Panc1 (cell line): ENCODE data around the gene CAPN7. TPM values are rescaled to one million over a fixed set of nuclear protein-coding genes. Genes with fewer than 3 reads are reported as not detected.

ENCODE experiments used
- ATAC-seq: fragments of 200-7000 bp; cut with Tn5 transposase; 2 replicates; pipeline ENCODE4 v1.9.1; 2020; ENCODE audit warnings: mild to moderate bottlenecking, moderate library complexity
- BruUV-seq: library from RNA; stranded (reverse); fragments of 400-500 nt; replicated peaks from 2 replicates; lab custom pipeline; 2021; lab: Mats Ljungman, UMichigan
- CTCF ChIA-PET: fragments of 300-600 bp; sonication (Branson Sonifier 250); formaldehyde crosslinking; loops from one replicate; lab custom pipeline; 2022; ENCODE audit warnings: antibody characterized with exemption; lab: Charles Lee
- POLR2A ChIA-PET: fragments of 300-600 bp; sonication (Branson Sonifier 250); formaldehyde crosslinking; loops from one replicate; lab custom pipeline; 2022; ENCODE audit warnings: antibody characterized with exemption; lab: Charles Lee
- DNase-seq: peaks from one replicate; pipeline ENCODE4 v3.0.0-alpha.2; 2010; ENCODE audit warnings: low read depth, low spot score
- H3K27ac ChIP-seq: 2 replicates; pipeline ENCODE4 v1.5.1; 2011; ENCODE audit warnings: mild to moderate bottlenecking, low read length, inconsistent platforms
- H3K27me3 ChIP-seq: fragments of 200-500 bp; sonication (Bioruptor generic); 2 replicates; pipeline ENCODE4 v1.6.0; 2014; ENCODE audit warnings: low read length, inconsistent platforms; ENCODE audit not compliant: control insufficient read depth, insufficient read depth
- H3K36me3 ChIP-seq: fragments of 200-500 bp; sonication (Bioruptor generic); 2 replicates; pipeline ENCODE4 v1.5.1; 2014; ENCODE audit warnings: inconsistent platforms, mild to moderate bottlenecking, low read length, moderate library complexity; ENCODE audit not compliant: control insufficient read depth, insufficient read depth
- H3K4me1 ChIP-seq: 2 replicates; pipeline ENCODE4 v1.5.1; 2011; ENCODE audit warnings: inconsistent platforms, mild to moderate bottlenecking, low read length, moderate library complexity; ENCODE audit not compliant: control insufficient read depth, insufficient read depth
- H3K4me3 ChIP-seq, 2 experiments: 2 replicates each; pipeline ENCODE4 v1.5.1; 2011 to 2012; ENCODE audit warnings: low read depth in 2 of 2, low read length in 2 of 2, mild to moderate bottlenecking in 2 of 2, inconsistent platforms in 1 of 2, moderate library complexity in 1 of 2
- H3K9me3 ChIP-seq: fragments of 200-500 bp; sonication (Bioruptor generic); 2 replicates; pipeline ENCODE4 v1.5.1; 2014; ENCODE audit warnings: low read depth, mild to moderate bottlenecking, inconsistent platforms, low read length, moderate library complexity; ENCODE audit not compliant: control insufficient read depth, insufficient read depth
- POLR2AphosphoS5 ChIP-seq: IDR thresholded peaks from 2 replicates; pipeline ENCODE4 v1.6.1; 2012; ENCODE audit warnings: mild to moderate bottlenecking, low read depth, low read length, moderate library complexity
- SIN3A ChIP-seq: IDR thresholded peaks from 2 replicates; pipeline ENCODE4 v1.6.1; 2012; ENCODE audit warnings: low read depth, mild to moderate bottlenecking, low read length, moderate library complexity, borderline replicate concordance; ENCODE audit not compliant: insufficient read depth
- TCF7L2 ChIP-seq: IDR thresholded peaks from 2 replicates; pipeline ENCODE4 v1.6.1; 2011; ENCODE audit warnings: mild to moderate bottlenecking, low read depth, low read length, inconsistent platforms
- in situ Hi-C: cut with HindIII; loops from 2 replicates; pipeline ENCODE4 v1.10.0; 2016; ENCODE audit warnings: low sequenced_read_pairs, low pct_unique_long_range_greater_than_20kb
- intact Hi-C: fragments of 100-400 bp; cut with micrococcal nuclease; formaldehyde crosslinking; loops from one replicate; pipeline ENCODE4 v1.10.0; 2022; ENCODE audit not compliant: unreplicated experiment
- total RNA-seq: library from RNA; stranded (reverse); gene quantifications from one replicate; pipeline ENCODE4 v1.2.1, GENCODE V29; 2021; ENCODE audit not compliant: unreplicated experiment
- TF ChIP-seq, protein P1 (sequence below), 2 experiments: IDR thresholded peaks; 2 replicates each; pipeline ENCODE4 v1.6.1; 2011 to 2012; ENCODE audit warnings: low read depth in 2 of 2, control low read depth in 1 of 2, low read length in 1 of 2, mild to moderate bottlenecking in 1 of 2, moderate library complexity in 1 of 2; ENCODE audit not compliant: insufficient read depth in 1 of 2
- TF ChIP-seq, protein P2 (sequence below): fragments of 450-650 bp; IDR thresholded peaks from 2 replicates; pipeline ENCODE4 v1.5.1; 2017; ENCODE audit warnings: mild to moderate bottlenecking

The CAPN7 gene
- total RNA-seq, 1 experiment from 2014 or later: 26.5 TPM

DNA sequence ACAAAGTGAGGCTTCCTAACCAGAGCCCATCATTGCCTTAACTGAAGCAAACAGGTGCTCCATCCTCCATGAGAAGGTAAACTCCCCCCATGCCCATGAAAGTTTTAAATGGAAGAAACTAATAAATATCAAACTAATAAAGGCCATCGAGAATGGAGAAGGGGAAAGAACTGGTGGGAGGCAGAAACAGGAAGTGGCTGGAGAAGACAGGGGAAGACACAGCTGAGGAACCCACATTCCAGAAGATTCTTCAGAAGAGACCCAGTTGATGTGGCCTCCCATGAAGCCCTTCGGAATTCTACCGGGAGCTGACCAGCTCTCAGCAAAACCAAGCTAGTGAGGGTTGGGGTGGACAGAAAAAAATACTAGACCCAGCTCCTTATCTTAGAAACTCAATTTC, 84.7 kb downstream of the CAPN7 start:
- no peaks in the 10 kb centered on the region for H3K9me3 ChIP-seq
- no TSS peak for BruUV-seq
- no peaks in the 10 kb centered on the region for H3K27me3 ChIP-seq
- intact Hi-C loops (no loop called here), in situ Hi-C loops (no loop called here)
- H3K4me1 ChIP-seq: no peaks in the 10 kb centered on the region
- ATAC-seq (no peak), DNase-seq (no peak)
- TF ChIP-seq, protein P1, sequence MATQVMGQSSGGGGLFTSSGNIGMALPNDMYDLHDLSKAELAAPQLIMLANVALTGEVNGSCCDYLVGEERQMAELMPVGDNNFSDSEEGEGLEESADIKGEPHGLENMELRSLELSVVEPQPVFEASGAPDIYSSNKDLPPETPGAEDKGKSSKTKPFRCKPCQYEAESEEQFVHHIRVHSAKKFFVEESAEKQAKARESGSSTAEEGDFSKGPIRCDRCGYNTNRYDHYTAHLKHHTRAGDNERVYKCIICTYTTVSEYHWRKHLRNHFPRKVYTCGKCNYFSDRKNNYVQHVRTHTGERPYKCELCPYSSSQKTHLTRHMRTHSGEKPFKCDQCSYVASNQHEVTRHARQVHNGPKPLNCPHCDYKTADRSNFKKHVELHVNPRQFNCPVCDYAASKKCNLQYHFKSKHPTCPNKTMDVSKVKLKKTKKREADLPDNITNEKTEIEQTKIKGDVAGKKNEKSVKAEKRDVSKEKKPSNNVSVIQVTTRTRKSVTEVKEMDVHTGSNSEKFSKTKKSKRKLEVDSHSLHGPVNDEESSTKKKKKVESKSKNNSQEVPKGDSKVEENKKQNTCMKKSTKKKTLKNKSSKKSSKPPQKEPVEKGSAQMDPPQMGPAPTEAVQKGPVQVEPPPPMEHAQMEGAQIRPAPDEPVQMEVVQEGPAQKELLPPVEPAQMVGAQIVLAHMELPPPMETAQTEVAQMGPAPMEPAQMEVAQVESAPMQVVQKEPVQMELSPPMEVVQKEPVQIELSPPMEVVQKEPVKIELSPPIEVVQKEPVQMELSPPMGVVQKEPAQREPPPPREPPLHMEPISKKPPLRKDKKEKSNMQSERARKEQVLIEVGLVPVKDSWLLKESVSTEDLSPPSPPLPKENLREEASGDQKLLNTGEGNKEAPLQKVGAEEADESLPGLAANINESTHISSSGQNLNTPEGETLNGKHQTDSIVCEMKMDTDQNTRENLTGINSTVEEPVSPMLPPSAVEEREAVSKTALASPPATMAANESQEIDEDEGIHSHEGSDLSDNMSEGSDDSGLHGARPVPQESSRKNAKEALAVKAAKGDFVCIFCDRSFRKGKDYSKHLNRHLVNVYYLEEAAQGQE (IDR thresholded peaks at IDR 0.05; ENCODE audit: insufficient read depth in 1 of 2, low read depth in 2 of 2, low read length in 1 of 2): no peak
- TF ChIP-seq SIN3A (no peak), TCF7L2 (no peak)
- TF ChIP-seq, protein P2, sequence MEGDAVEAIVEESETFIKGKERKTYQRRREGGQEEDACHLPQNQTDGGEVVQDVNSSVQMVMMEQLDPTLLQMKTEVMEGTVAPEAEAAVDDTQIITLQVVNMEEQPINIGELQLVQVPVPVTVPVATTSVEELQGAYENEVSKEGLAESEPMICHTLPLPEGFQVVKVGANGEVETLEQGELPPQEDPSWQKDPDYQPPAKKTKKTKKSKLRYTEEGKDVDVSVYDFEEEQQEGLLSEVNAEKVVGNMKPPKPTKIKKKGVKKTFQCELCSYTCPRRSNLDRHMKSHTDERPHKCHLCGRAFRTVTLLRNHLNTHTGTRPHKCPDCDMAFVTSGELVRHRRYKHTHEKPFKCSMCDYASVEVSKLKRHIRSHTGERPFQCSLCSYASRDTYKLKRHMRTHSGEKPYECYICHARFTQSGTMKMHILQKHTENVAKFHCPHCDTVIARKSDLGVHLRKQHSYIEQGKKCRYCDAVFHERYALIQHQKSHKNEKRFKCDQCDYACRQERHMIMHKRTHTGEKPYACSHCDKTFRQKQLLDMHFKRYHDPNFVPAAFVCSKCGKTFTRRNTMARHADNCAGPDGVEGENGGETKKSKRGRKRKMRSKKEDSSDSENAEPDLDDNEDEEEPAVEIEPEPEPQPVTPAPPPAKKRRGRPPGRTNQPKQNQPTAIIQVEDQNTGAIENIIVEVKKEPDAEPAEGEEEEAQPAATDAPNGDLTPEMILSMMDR: no peak
- POLR2A ChIA-PET: no interaction called here
- no peaks in the 10 kb centered on the region for H3K36me3 ChIP-seq
- no peak overlapping the region for H3K4me3 ChIP-seq
- no peak overlapping the region for H3K27ac ChIP-seq
- CTCF ChIA-PET: no interaction called here

DNA sequence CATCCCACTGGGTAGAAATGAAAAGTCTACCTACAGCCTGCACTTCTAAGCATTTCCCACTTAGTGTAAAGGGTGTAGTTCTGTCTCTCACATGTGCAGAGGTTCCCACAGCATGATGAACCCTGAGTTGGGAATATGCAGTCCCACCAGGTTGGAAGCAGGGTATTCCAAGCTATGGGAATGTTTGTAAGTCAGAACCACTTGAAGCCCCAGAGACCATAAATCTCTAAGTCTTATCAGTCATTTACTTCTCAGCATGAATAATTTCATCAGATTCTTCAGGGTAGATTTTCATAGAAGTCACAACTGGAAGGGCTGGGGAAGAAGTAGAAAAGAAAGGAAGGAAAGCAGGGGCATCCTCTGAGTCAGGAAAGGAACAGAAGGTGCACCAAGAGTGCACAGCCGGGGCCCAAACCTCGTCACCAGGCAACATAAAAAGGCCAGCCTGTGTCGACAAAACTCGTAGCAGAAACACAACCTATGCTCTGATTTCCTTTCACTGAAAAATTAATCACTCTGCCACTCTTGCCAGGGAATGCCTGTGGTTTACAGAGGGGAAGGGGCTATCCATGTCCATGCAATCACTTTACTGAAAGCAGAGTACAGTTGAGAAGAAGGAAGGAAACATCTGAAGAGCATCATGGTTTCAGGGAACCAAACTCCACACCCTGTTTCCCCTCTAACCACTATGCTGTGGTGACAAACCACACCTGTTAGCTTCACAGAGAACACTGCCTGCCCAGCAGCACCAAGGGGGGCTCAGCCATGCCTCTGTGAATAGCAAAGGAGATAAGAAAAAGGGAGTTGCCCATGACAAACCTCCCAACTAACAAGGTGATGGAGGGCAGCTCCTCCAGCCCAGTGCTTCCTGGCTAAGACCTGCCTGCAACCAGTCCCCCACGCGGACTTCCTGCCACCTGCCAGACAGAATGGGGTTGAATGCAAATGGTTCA, 85.8 kb downstream of the CAPN7 start:
- no peak overlapping the region for H3K27ac ChIP-seq
- ChIA-PET CTCF (no interaction called here), POLR2A (no interaction called here)
- H3K4me3 ChIP-seq: no peak overlapping the region
- H3K36me3 ChIP-seq: no peaks in the 10 kb centered on the region
- BruUV-seq: no TSS peak
- DNase-seq (no peak), ATAC-seq (no peak)
- H3K9me3 ChIP-seq: no peaks in the 10 kb centered on the region
- TF ChIP-seq POLR2AphosphoS5: no peak
- no peak for TF ChIP-seq SIN3A
- TF ChIP-seq, protein P1 (IDR thresholded peaks at IDR 0.05; ENCODE audit: insufficient read depth in 1 of 2, low read depth in 2 of 2, low read length in 1 of 2): no peak
- TF ChIP-seq TCF7L2: no peak
- TF ChIP-seq, protein P2: no peak
- intact Hi-C loops: no loop called here
- no peaks in the 10 kb centered on the region for H3K4me1 ChIP-seq
- in situ Hi-C loops: no loop called here
- H3K27me3 ChIP-seq: no peaks in the 10 kb centered on the region
